Measurements from ENCODE around the gene MCF2L. TPM values are rescaled to one million over a fixed set of nuclear protein-coding genes. Genes with fewer than 3 reads are reported as not detected.

The MCF2L gene
- total and polyA plus RNA-seq, 7 donors = 9.1 to 40.5 (median 20.3) TPM

GRCh38 chr13:112926993-112927392 lies 42.0 kb upstream of the MCF2L start:
- intact Hi-C loops (cut with DNase I) = no loop called here
- peaks cover 0 to 55% (median 8%) of the 10 kb centered on the region in 3 donors for H3K27me3 ChIP-seq (ENCODE audit: insufficient read depth in 3 of 3, low read length in 2 of 3)
- 66 to 72% (median 68%) methylated on average over 5 of the region's 5 CpGs for WGBS, 3 donors

GRCh38 chr13:112928020-112928971 lies 40.7 kb upstream of the MCF2L start:
- no peak for TF ChIP-seq CTCF (IDR thresholded peaks at IDR 0.05)
- intact Hi-C loops (cut with DNase I) = no loop called here
- no peak for DNase-seq
- 60 to 64% (median 62%) methylated on average over 21 of the region's 21 CpGs for WGBS, 3 donors
- H3K27me3 ChIP-seq (ENCODE audit: insufficient read depth in 3 of 3, low read length in 2 of 3) = peaks cover 0 to 50% (median 8%) of the 10 kb centered on the region in 3 donors
- no peaks in the 10 kb centered on the region for H3K9me3 ChIP-seq
- H3K27ac ChIP-seq = no peak overlapping the region
- no peaks in the 10 kb centered on the region for H3K36me3 ChIP-seq (ENCODE audit: insufficient read depth in 1 of 2, low read depth in 1 of 2)
- ATAC-seq = no peak
- no peak overlapping the region for H3K4me3 ChIP-seq
- H3K4me1 ChIP-seq = no peaks in the 10 kb centered on the region

More at GRCh38 chr13:112926993-112927392, 42.0 kb upstream of the MCF2L start:
- H3K27ac ChIP-seq = no peak overlapping the region
- no peaks in the 10 kb centered on the region for H3K4me1 ChIP-seq
- no peaks in the 10 kb centered on the region for H3K36me3 ChIP-seq (ENCODE audit: insufficient read depth in 1 of 2, low read depth in 1 of 2)
- DNase-seq = no peak
- no peak overlapping the region for H3K4me3 ChIP-seq
- ATAC-seq = no peak
- H3K9me3 ChIP-seq = no peaks in the 10 kb centered on the region
- no peak for TF ChIP-seq CTCF (IDR thresholded peaks at IDR 0.05)

GRCh38 chr13:112928972-112929782 lies 39.8 kb upstream of the MCF2L start:
- TF ChIP-seq CTCF (IDR thresholded peaks at IDR 0.05) = no peak
- Histone ChIP-seq H3K27ac (no peak overlapping the region), H3K27me3 (ENCODE audit: insufficient read depth in 3 of 3, low read length in 2 of 3) (peaks cover 0 to 42% (median 10%) of the 10 kb centered on the region in 3 donors), H3K4me3 (no peak overlapping the region), H3K36me3 (ENCODE audit: insufficient read depth in 1 of 2, low read depth in 1 of 2) (no peaks in the 10 kb centered on the region), H3K9me3 (no peaks in the 10 kb centered on the region), H3K4me1 (no peaks in the 10 kb centered on the region)
- intact Hi-C loops (cut with DNase I) = no loop called here
- 23 to 25% (median 24%) methylated on average over 21 of the region's 21 CpGs for WGBS, 3 donors
- peak in 1 of 4 donors; percentile 29 for ATAC-seq
- no peak for DNase-seq

GRCh38 chr13:112929783-112930055 lies 39.3 kb upstream of the MCF2L start:
- WGBS, 3 donors = 40 to 46% (median 45%) methylated on average over 8 of the region's 8 CpGs
- no peak overlapping the region for H3K4me3 ChIP-seq

More at GRCh38 chr13:112929783-112930055, 39.3 kb upstream of the MCF2L start:
- intact Hi-C loops (cut with DNase I) = no loop called here
- Histone ChIP-seq H3K27ac (no peak overlapping the region), H3K36me3 (ENCODE audit: insufficient read depth in 1 of 2, low read depth in 1 of 2) (no peaks in the 10 kb centered on the region), H3K27me3 (ENCODE audit: insufficient read depth in 3 of 3, low read length in 2 of 3) (peaks cover 0 to 42% (median 10%) of the 10 kb centered on the region in 3 donors), H3K4me1 (no peaks in the 10 kb centered on the region), H3K9me3 (no peaks in the 10 kb centered on the region)
- no peak for ATAC-seq
- DNase-seq = no peak
- no peak for TF ChIP-seq CTCF (IDR thresholded peaks at IDR 0.05)

Data from psoas muscle (tissue), 8 donors.